ENCODE measurements around the gene DSE.

The DSE gene

GRCh38 chr6:116385459-116385802 is 14.7 kb downstream of the DSE start:
- WGBS, 2 experiments, result 67 to 100% methylated on average over 1 of the region's 1 CpG
- Histone ChIP-seq H3K27me3 (ENCODE audit: control insufficient read depth, insufficient read depth, low read length, poor library complexity, severe bottlenecking) (no peaks in the 10 kb centered on the region), H3K4me1 (ENCODE audit: control insufficient read depth, insufficient read depth, low read length) (no peaks in the 10 kb centered on the region), H3K4me3 (ENCODE audit: insufficient read depth, low read depth, low read length) (no peak overlapping the region), H3K36me3 (ENCODE audit: control insufficient read depth, insufficient read depth, low read length) (no peaks in the 10 kb centered on the region), H3K9me3 (ENCODE audit: control insufficient read depth, low read length) (no peaks in the 10 kb centered on the region), H3K27ac (ENCODE audit: insufficient read depth, low read depth, low read length, poor library complexity, severe bottlenecking) (no peak overlapping the region)

DNA sequence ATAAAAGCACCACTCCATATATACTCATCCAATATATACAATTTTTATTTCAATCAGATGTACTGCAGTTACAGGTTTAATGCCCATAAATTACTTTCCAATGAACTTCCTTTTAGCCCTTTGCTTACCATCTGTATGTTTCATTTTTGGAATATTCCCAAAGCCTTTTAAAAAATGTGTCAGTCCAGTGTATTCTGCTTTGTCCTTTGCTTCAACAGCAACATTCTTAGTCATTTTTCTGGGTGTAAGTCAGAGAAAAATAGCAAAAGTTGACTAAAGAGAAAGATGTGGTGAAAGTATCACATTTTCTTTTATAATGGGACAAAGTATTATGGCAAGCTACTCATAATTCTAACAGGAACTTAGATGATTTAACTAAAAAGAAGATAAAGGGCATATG is 15.2 kb downstream of the DSE start:
- no peaks in the 10 kb centered on the region for H3K9me3 ChIP-seq (ENCODE audit: control insufficient read depth, low read length)
- no peaks in the 10 kb centered on the region for H3K36me3 ChIP-seq (ENCODE audit: control insufficient read depth, insufficient read depth, low read length)
- H3K4me1 ChIP-seq (ENCODE audit: control insufficient read depth, insufficient read depth, low read length), result no peaks in the 10 kb centered on the region
- no peak overlapping the region for H3K4me3 ChIP-seq (ENCODE audit: insufficient read depth, low read depth, low read length)
- no peaks in the 10 kb centered on the region for H3K27me3 ChIP-seq (ENCODE audit: control insufficient read depth, insufficient read depth, low read length, poor library complexity, severe bottlenecking)
- no peak overlapping the region for H3K27ac ChIP-seq (ENCODE audit: insufficient read depth, low read depth, low read length, poor library complexity, severe bottlenecking)

- no peak overlapping the region for H3K27ac ChIP-seq (ENCODE audit: insufficient read depth, low read depth, low read length, poor library complexity, severe bottlenecking)
- no peaks in the 10 kb centered on the region for H3K27me3 ChIP-seq (ENCODE audit: control insufficient read depth, insufficient read depth, low read length, poor library complexity, severe bottlenecking)
- no peaks in the 10 kb centered on the region for H3K36me3 ChIP-seq (ENCODE audit: control insufficient read depth, insufficient read depth, low read length)
- H3K4me3 ChIP-seq (ENCODE audit: insufficient read depth, low read depth, low read length), result no peak overlapping the region
- no peaks in the 10 kb centered on the region for H3K4me1 ChIP-seq (ENCODE audit: control insufficient read depth, insufficient read depth, low read length)
- WGBS, 2 experiments, result 85 to 93% methylated on average over 4 of the region's 4 CpGs
- H3K9me3 ChIP-seq (ENCODE audit: control insufficient read depth, low read length), result no peaks in the 10 kb centered on the region
Measured at GRCh38 chr6:116386581-116387299, 16.0 kb downstream of the DSE start.

GRCh38 chr6:116387374-116387773 is 16.6 kb downstream of the DSE start:
- no peak overlapping the region for H3K4me3 ChIP-seq (ENCODE audit: insufficient read depth, low read depth, low read length)
- no peaks in the 10 kb centered on the region for H3K27me3 ChIP-seq (ENCODE audit: control insufficient read depth, insufficient read depth, low read length, poor library complexity, severe bottlenecking)
- H3K4me1 ChIP-seq (ENCODE audit: control insufficient read depth, insufficient read depth, low read length), result no peaks in the 10 kb centered on the region
- no peaks in the 10 kb centered on the region for H3K36me3 ChIP-seq (ENCODE audit: control insufficient read depth, insufficient read depth, low read length)
- WGBS, 2 experiments, result 80 to 84% methylated on average over 3 of the region's 3 CpGs
- H3K27ac ChIP-seq (ENCODE audit: insufficient read depth, low read depth, low read length, poor library complexity, severe bottlenecking), result no peak overlapping the region
- no peaks in the 10 kb centered on the region for H3K9me3 ChIP-seq (ENCODE audit: control insufficient read depth, low read length)

GRCh38 chr6:116388924-116389323 is 18.2 kb downstream of the DSE start:
- WGBS, 2 experiments, result 95 to 100% methylated on average over 2 to 3 of the region's 3 CpGs
- Histone ChIP-seq H3K36me3 (ENCODE audit: control insufficient read depth, insufficient read depth, low read length) (no peaks in the 10 kb centered on the region), H3K27ac (ENCODE audit: insufficient read depth, low read depth, low read length, poor library complexity, severe bottlenecking) (no peak overlapping the region), H3K9me3 (ENCODE audit: control insufficient read depth, low read length) (no peaks in the 10 kb centered on the region), H3K4me1 (ENCODE audit: control insufficient read depth, insufficient read depth, low read length) (no peaks in the 10 kb centered on the region), H3K27me3 (ENCODE audit: control insufficient read depth, insufficient read depth, low read length, poor library complexity, severe bottlenecking) (no peaks in the 10 kb centered on the region), H3K4me3 (ENCODE audit: insufficient read depth, low read depth, low read length) (no peak overlapping the region)

DNA sequence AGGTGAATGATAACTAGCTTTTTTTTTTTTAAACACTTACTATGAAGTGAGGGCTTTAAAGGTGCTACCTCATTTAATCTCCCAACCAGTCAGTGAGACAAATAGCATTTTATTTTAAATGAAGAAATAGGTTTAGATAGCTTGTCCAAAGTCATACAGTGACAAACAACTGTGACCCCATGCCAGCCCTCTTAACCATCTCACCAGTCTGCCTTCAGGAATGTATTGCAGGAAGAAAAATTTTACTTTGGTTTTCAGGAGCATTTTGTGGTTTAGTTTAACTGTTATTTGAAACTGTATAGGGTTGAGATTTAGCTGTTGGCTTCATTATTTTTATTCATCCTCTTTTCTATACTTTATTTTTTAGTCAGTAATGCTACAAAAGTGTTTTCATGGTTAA is 18.6 kb downstream of the DSE start:
- no peak overlapping the region for H3K4me3 ChIP-seq (ENCODE audit: insufficient read depth, low read depth, low read length)
- no peaks in the 10 kb centered on the region for H3K27me3 ChIP-seq (ENCODE audit: control insufficient read depth, insufficient read depth, low read length, poor library complexity, severe bottlenecking)
- no peaks in the 10 kb centered on the region for H3K4me1 ChIP-seq (ENCODE audit: control insufficient read depth, insufficient read depth, low read length)
- no peaks in the 10 kb centered on the region for H3K9me3 ChIP-seq (ENCODE audit: control insufficient read depth, low read length)
- no peak overlapping the region for H3K27ac ChIP-seq (ENCODE audit: insufficient read depth, low read depth, low read length, poor library complexity, severe bottlenecking)
- no peaks in the 10 kb centered on the region for H3K36me3 ChIP-seq (ENCODE audit: control insufficient read depth, insufficient read depth, low read length)

GRCh38 chr6:116390581-116390980 is 19.8 kb downstream of the DSE start:
- WGBS, 2 experiments, result 95 to 96% methylated on average over 4 of the region's 4 CpGs

GRCh38 chr6:116392132-116393013 is 21.6 kb downstream of the DSE start:
- H3K9me3 ChIP-seq (ENCODE audit: control insufficient read depth, low read length), result no peaks in the 10 kb centered on the region
- WGBS, 2 experiments, result 92 to 93% methylated on average over 9 to 10 of the region's 10 CpGs
- H3K4me1 ChIP-seq (ENCODE audit: control insufficient read depth, insufficient read depth, low read length), result no peaks in the 10 kb centered on the region
- no peaks in the 10 kb centered on the region for H3K27me3 ChIP-seq (ENCODE audit: control insufficient read depth, insufficient read depth, low read length, poor library complexity, severe bottlenecking)
- H3K4me3 ChIP-seq (ENCODE audit: insufficient read depth, low read depth, low read length), result no peak overlapping the region
- H3K36me3 ChIP-seq (ENCODE audit: control insufficient read depth, insufficient read depth, low read length), result no peaks in the 10 kb centered on the region
- H3K27ac ChIP-seq (ENCODE audit: insufficient read depth, low read depth, low read length, poor library complexity, severe bottlenecking), result no peak overlapping the region

More at GRCh38 chr6:116390581-116390980, 19.8 kb downstream of the DSE start:
- no peaks in the 10 kb centered on the region for H3K36me3 ChIP-seq (ENCODE audit: control insufficient read depth, insufficient read depth, low read length)
- H3K9me3 ChIP-seq (ENCODE audit: control insufficient read depth, low read length), result no peaks in the 10 kb centered on the region
- H3K27ac ChIP-seq (ENCODE audit: insufficient read depth, low read depth, low read length, poor library complexity, severe bottlenecking), result no peak overlapping the region
- no peaks in the 10 kb centered on the region for H3K4me1 ChIP-seq (ENCODE audit: control insufficient read depth, insufficient read depth, low read length)
- no peak overlapping the region for H3K4me3 ChIP-seq (ENCODE audit: insufficient read depth, low read depth, low read length)
- no peaks in the 10 kb centered on the region for H3K27me3 ChIP-seq (ENCODE audit: control insufficient read depth, insufficient read depth, low read length, poor library complexity, severe bottlenecking)

GRCh38 chr6:116393430-116393829 is 22.7 kb downstream of the DSE start:
- no peaks in the 10 kb centered on the region for H3K27me3 ChIP-seq (ENCODE audit: control insufficient read depth, insufficient read depth, low read length, poor library complexity, severe bottlenecking)
- H3K4me1 ChIP-seq (ENCODE audit: control insufficient read depth, insufficient read depth, low read length), result no peaks in the 10 kb centered on the region
- H3K9me3 ChIP-seq (ENCODE audit: control insufficient read depth, low read length), result no peaks in the 10 kb centered on the region
- H3K36me3 ChIP-seq (ENCODE audit: control insufficient read depth, insufficient read depth, low read length), result no peaks in the 10 kb centered on the region
- H3K4me3 ChIP-seq (ENCODE audit: insufficient read depth, low read depth, low read length), result no peak overlapping the region
- WGBS, 2 experiments, result 73% methylated on average over 1 of the region's 1 CpG; no CpG with 5 or more reads in 1 of the 2 experiments
- no peak overlapping the region for H3K27ac ChIP-seq (ENCODE audit: insufficient read depth, low read depth, low read length, poor library complexity, severe bottlenecking)

DNA sequence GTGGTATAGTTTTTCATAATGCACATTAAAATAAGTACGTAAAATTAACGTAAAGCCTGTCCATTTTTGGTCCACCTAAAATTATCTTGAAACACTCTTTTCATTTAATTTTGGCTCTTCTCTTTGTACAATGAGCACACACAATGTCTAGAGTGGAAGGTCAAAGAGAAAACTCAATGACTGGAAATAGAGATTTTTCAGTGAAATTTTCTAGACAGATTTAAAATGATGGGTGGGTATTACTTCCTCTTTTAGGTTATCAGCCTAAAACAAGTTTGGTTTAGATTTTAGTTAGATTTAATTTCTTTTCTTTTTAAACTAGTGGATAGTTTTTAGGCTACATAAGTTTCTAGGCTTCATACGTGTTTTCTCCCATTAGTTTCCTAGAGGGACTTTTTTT is 24.9 kb downstream of the DSE start:
- Histone ChIP-seq H3K4me3 (ENCODE audit: insufficient read depth, low read depth, low read length) (no peak overlapping the region), H3K27ac (ENCODE audit: insufficient read depth, low read depth, low read length, poor library complexity, severe bottlenecking) (no peak overlapping the region), H3K4me1 (ENCODE audit: control insufficient read depth, insufficient read depth, low read length) (no peaks in the 10 kb centered on the region), H3K27me3 (ENCODE audit: control insufficient read depth, insufficient read depth, low read length, poor library complexity, severe bottlenecking) (no peaks in the 10 kb centered on the region), H3K9me3 (ENCODE audit: control insufficient read depth, low read length) (no peaks in the 10 kb centered on the region), H3K36me3 (ENCODE audit: control insufficient read depth, insufficient read depth, low read length) (no peaks in the 10 kb centered on the region)
- WGBS, 2 experiments, result 93 to 100% methylated on average over 3 of the region's 3 CpGs
